HEK293T (cell line): ENCODE results near the gene PILRA.
"Not testable (repeated sequence)": the region's sequence is repeated elsewhere in the genome, so short reads cannot be mapped to it uniquely, and the experiment has no call there.

Source experiments
- CTCF ChIA-PET: fragments of 350-600 bp; formaldehyde crosslinking; extraction: SDS; loops from one replicate; lab custom pipeline; 2021; ENCODE audit warnings: antibody characterized with exemption, inconsistent platforms; lab: Yijun Ruan, JAX
- POLR2A ChIA-PET: fragments of 350-600 bp; formaldehyde crosslinking; extraction: SDS; loops from one replicate; lab custom pipeline; 2020; ENCODE audit warnings: antibody characterized with exemption, inconsistent platforms; lab: Yijun Ruan, JAX
- DNase-seq: peaks from one replicate; pipeline ENCODE4 v3.0.0; 2012; ENCODE audit warnings: mixed read lengths; ENCODE audit errors: extremely low spot score
- ARNT ChIP-seq: fragments of 450-650 bp; IDR thresholded peaks from 2 replicates; pipeline ENCODE4 v1.6.1; 2017; ENCODE audit warnings: mild to moderate bottlenecking
- BHLHE40 ChIP-seq: fragments of 450-650 bp; IDR thresholded peaks from 2 replicates; pipeline ENCODE4 v1.6.1; 2016; ENCODE audit warnings: mild to moderate bottlenecking, moderate library complexity, borderline replicate concordance
- CTBP1 ChIP-seq: fragments of 450-650 bp; IDR thresholded peaks from 2 replicates; pipeline ENCODE4 v1.6.1; 2016; ENCODE audit warnings: borderline replicate concordance
- ELF4 ChIP-seq: fragments of 450-650 bp; IDR thresholded peaks from 2 replicates; pipeline ENCODE4 v1.6.1; 2017; ENCODE audit warnings: antibody characterized with exemption
- FOXA1 ChIP-seq: fragments of 450-650 bp; IDR thresholded peaks from 2 replicates; pipeline ENCODE4 v1.6.1; 2016; ENCODE audit warnings: mild to moderate bottlenecking
- FOXK2 ChIP-seq: fragments of 450-650 bp; IDR thresholded peaks from 2 replicates; pipeline ENCODE4 v1.6.1; 2016; ENCODE audit warnings: mild to moderate bottlenecking
- FOXM1 ChIP-seq: fragments of 450-650 bp; IDR thresholded peaks from 2 replicates; pipeline ENCODE4 v1.6.1; 2017; ENCODE audit warnings: mild to moderate bottlenecking, borderline replicate concordance
- HDGF ChIP-seq: fragments of 450-650 bp; IDR thresholded peaks from 2 replicates; pipeline ENCODE4 v1.6.1; 2017; ENCODE audit warnings: antibody characterized with exemption, borderline replicate concordance
- L3MBTL2 ChIP-seq: fragments of 450-650 bp; conservative IDR thresholded peaks from 2 replicates; pipeline ENCODE4 v1.6.1; 2016; ENCODE audit warnings: mild to moderate bottlenecking
- LEF1 ChIP-seq: fragments of 450-650 bp; IDR thresholded peaks from 2 replicates; pipeline ENCODE4 v1.6.1; 2017; ENCODE audit warnings: mild to moderate bottlenecking, borderline replicate concordance
- NFRKB ChIP-seq: fragments of 450-650 bp; IDR thresholded peaks from 2 replicates; pipeline ENCODE4 v1.6.1; 2016; ENCODE audit warnings: mild to moderate bottlenecking, moderate library complexity
- PKNOX1 ChIP-seq: fragments of 450-650 bp; IDR thresholded peaks from 2 replicates; pipeline ENCODE4 v1.6.1; 2016
- SP1 ChIP-seq: fragments of 450-650 bp; IDR thresholded peaks from 2 replicates; pipeline ENCODE4 v1.6.1; 2017
- SUZ12 ChIP-seq: fragments of 450-650 bp; IDR thresholded peaks from 2 replicates; pipeline ENCODE4 v1.6.1; 2016; ENCODE audit warnings: mild to moderate bottlenecking
- TARDBP ChIP-seq: fragments of 450-650 bp; IDR thresholded peaks from 2 replicates; pipeline ENCODE4 v1.6.1; 2016
- ZNF384 ChIP-seq: fragments of 450-650 bp; IDR thresholded peaks from 2 replicates; pipeline ENCODE4 v1.6.1; 2016

PILRA gene

GRCh38 chr7:100346921-100347320 lies 26.4 kb upstream of the PILRA start:
- DNase-seq, result no peak
- POLR2A ChIA-PET, result interaction anchor here (1.2 kb wide), 1 partner anchor 214 kb away, joined by 3 read pairs; no protein-coding TSS in a partner anchor
- CTCF ChIA-PET, result interaction anchor here (0.7 kb wide), 1 partner anchor 214 kb away, joined by 3 read pairs; no protein-coding TSS in a partner anchor
- TF ChIP-seq ARNT (no peak), HDGF (no peak), ELF4 (no peak), NFRKB (no peak), L3MBTL2 (no peak), BHLHE40 (no peak), ZNF384 (no peak), SUZ12 (no peak)

- DNase-seq, result no peak
- CTCF ChIA-PET, result no interaction called here
- POLR2A ChIA-PET, result no interaction called here
- no peak for TF ChIP-seq TARDBP
- TF ChIP-seq L3MBTL2, result no peak
- TF ChIP-seq ELF4, result no peak
- TF ChIP-seq SP1, result no peak
- no peak for TF ChIP-seq CTBP1
- TF ChIP-seq HDGF, result no peak
- no peak for TF ChIP-seq ZNF384
- no peak for TF ChIP-seq FOXA1
- TF ChIP-seq ARNT, result no peak
- TF ChIP-seq FOXK2, result no peak
- no peak for TF ChIP-seq LEF1
- TF ChIP-seq NFRKB, result no peak
- no peak for TF ChIP-seq BHLHE40
- TF ChIP-seq FOXM1, result no peak
Observed at GRCh38 chr7:100348805-100349204, 24.5 kb upstream of the PILRA start.

GRCh38 chr7:100349757-100350156 lies 23.5 kb upstream of the PILRA start:
- CTCF ChIA-PET, result no interaction called here
- POLR2A ChIA-PET, result no interaction called here

GRCh38 chr7:100351657-100352058 lies 21.6 kb upstream of the PILRA start:
- no peak for DNase-seq
- TF ChIP-seq HDGF (no peak), ELF4 (no peak), BHLHE40 (no peak), PKNOX1 (no peak), CTBP1 (no peak), SUZ12 (no peak), LEF1 (no peak), TARDBP (no peak), SP1 (no peak), L3MBTL2 (no peak), FOXA1 (no peak), ARNT (no peak), ZNF384 (no peak), NFRKB (no peak), FOXM1 (no peak), FOXK2 (no peak)
- CTCF ChIA-PET, result no interaction called here
- POLR2A ChIA-PET, result no interaction called here

More at GRCh38 chr7:100349757-100350156, 23.5 kb upstream of the PILRA start:
- no peak for TF ChIP-seq LEF1
- TF ChIP-seq ZNF384, result no peak
- TF ChIP-seq ARNT, result no peak
- no peak for TF ChIP-seq L3MBTL2
- no peak for TF ChIP-seq PKNOX1
- TF ChIP-seq CTBP1, result no peak
- no peak for TF ChIP-seq BHLHE40
- no peak for TF ChIP-seq FOXA1
- no peak for TF ChIP-seq FOXM1
- no peak for TF ChIP-seq SUZ12
- no peak for TF ChIP-seq HDGF
- DNase-seq, result no peak

GRCh38 chr7:100352230-100352781 lies 21.0 kb upstream of the PILRA start:
- DNase-seq, CTCF ChIA-PET, POLR2A ChIA-PET: not testable (repeated sequence)

- TF ChIP-seq FOXA1 (no peak), SUZ12 (no peak)
- POLR2A ChIA-PET, result no interaction called here
- CTCF ChIA-PET, result no interaction called here
- no peak for DNase-seq
Observed at GRCh38 chr7:100352984-100353684, 20.2 kb upstream of the PILRA start.

- POLR2A ChIA-PET, result no interaction called here
- TF ChIP-seq TARDBP, result no peak
- TF ChIP-seq ELF4, result no peak
- TF ChIP-seq LEF1, result no peak
- no peak for TF ChIP-seq SUZ12
- no peak for TF ChIP-seq ARNT
- no peak for TF ChIP-seq L3MBTL2
- TF ChIP-seq HDGF, result no peak
- no peak for TF ChIP-seq BHLHE40
- no peak for TF ChIP-seq NFRKB
- TF ChIP-seq CTBP1, result no peak
- TF ChIP-seq FOXA1, result no peak
- TF ChIP-seq PKNOX1, result no peak
- TF ChIP-seq FOXM1, result no peak
- CTCF ChIA-PET, result no interaction called here
- DNase-seq, result no peak
Observed at GRCh38 chr7:100353685-100354330, 19.5 kb upstream of the PILRA start.
